Right lobe of liver (tissue), 4 donors: ENCODE measurements around the gene BACH2.

Experiments
- POLR2A ChIP-seq: fragments of 450-650 bp; IDR thresholded peaks from one replicate; pipeline ENCODE4 v1.6.1; 2017; ENCODE audit warnings: antibody characterized with exemption, mild to moderate bottlenecking
- TF ChIP-seq, protein P1 (sequence below), 4 donors: fragments of 200-600 bp in 3 of 4; fragments of 450-650 bp in 1 of 4; IDR thresholded peaks; one replicate each; pipeline versions ENCODE4 v1.5.1 to v1.8.0; 2016 to 2022; ENCODE audit warnings: antibody characterized with exemption in 4 of 4, mild to moderate bottlenecking in 2 of 4
- donor health status: DM: no; HTN: no; CAD: no.
- donor health status: DM: no; HTN: no; CAD: no.
- donor health status: DM: no; HTN: yes; CAD: no.

DNA sequence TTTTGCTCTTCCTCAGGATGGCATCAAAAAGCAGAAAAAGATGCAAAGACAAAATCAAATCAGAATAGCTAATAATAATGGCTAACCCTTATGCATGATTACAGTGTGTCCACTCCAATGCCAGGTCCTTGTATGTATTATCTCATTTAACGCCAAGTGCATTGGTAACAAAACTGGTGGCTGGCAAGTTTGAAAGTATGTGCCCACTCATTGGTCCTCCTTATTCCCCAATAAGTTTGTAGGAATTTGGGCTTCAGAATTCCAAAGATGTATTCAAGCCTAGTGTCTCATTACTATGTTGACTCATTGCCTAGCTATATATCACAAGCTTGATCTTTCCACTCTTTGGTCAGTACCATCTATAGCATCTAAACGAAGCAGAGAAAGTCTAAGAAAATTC is 205.8 kb downstream of the BACH2 start:
- TF ChIP-seq, protein P1, sequence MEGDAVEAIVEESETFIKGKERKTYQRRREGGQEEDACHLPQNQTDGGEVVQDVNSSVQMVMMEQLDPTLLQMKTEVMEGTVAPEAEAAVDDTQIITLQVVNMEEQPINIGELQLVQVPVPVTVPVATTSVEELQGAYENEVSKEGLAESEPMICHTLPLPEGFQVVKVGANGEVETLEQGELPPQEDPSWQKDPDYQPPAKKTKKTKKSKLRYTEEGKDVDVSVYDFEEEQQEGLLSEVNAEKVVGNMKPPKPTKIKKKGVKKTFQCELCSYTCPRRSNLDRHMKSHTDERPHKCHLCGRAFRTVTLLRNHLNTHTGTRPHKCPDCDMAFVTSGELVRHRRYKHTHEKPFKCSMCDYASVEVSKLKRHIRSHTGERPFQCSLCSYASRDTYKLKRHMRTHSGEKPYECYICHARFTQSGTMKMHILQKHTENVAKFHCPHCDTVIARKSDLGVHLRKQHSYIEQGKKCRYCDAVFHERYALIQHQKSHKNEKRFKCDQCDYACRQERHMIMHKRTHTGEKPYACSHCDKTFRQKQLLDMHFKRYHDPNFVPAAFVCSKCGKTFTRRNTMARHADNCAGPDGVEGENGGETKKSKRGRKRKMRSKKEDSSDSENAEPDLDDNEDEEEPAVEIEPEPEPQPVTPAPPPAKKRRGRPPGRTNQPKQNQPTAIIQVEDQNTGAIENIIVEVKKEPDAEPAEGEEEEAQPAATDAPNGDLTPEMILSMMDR (IDR thresholded peaks at IDR 0.05): no peak
- TF ChIP-seq POLR2A: no peak
